GM19438 (cell line): Measurements from ENCODE around the gene USP24.

Experiments
- ATAC-seq: cut with Tn5 transposase; IDR thresholded peaks from one replicate; pipeline ENCODE4 v1.9.1; 2021; ENCODE audit warnings: low read depth; ENCODE audit not compliant: unreplicated experiment

Gene USP24

GRCh38 chr1:55076356-55076755, 138.8 kb downstream of the USP24 start:
- ATAC-seq: no peak

- ATAC-seq: no peak
Observed at GRCh38 chr1:55074455-55074854, 140.7 kb downstream of the USP24 start.

- ATAC-seq: no peak
Observed at GRCh38 chr1:55073187-55073916, 141.8 kb downstream of the USP24 start.

- no peak for ATAC-seq
Observed at GRCh38 chr1:55071477-55071876, 143.7 kb downstream of the USP24 start.

- no peak for ATAC-seq
Observed at GRCh38 chr1:55070293-55071164, 144.6 kb downstream of the USP24 start.

- no peak for ATAC-seq
Observed at GRCh38 chr1:55069280-55069679, 145.9 kb downstream of the USP24 start.

- ATAC-seq: no peak
Observed at GRCh38 chr1:55068638-55069037, 146.5 kb downstream of the USP24 start.

- no peak for ATAC-seq
Observed at GRCh38 chr1:55067914-55068313, 147.2 kb downstream of the USP24 start.

GRCh38 chr1:55067022-55067778, 148.0 kb downstream of the USP24 start:
- ATAC-seq: no peak

- ATAC-seq: no peak
Observed at GRCh38 chr1:55065648-55066047, 149.5 kb downstream of the USP24 start.

GRCh38 chr1:55064861-55065263, 150.3 kb downstream of the USP24 start:
- ATAC-seq: no peak

GRCh38 chr1:55064071-55064581, 151.0 kb downstream of the USP24 start:
- ATAC-seq: peak; percentile 70

GRCh38 chr1:55063577-55063942, 151.6 kb downstream of the USP24 start:
- ATAC-seq: no peak

GRCh38 chr1:55062801-55063576, 152.2 kb downstream of the USP24 start:
- ATAC-seq: no peak

GRCh38 chr1:55061706-55062321, 153.3 kb downstream of the USP24 start:
- no peak for ATAC-seq

- no peak for ATAC-seq
Observed at GRCh38 chr1:55061000-55061705, 154.0 kb downstream of the USP24 start.

- ATAC-seq: no peak
Observed at GRCh38 chr1:55060133-55060999, 154.8 kb downstream of the USP24 start.
